ENCODE results near the gene ZNF326.
"Not testable (repeated sequence)": the region's sequence is repeated elsewhere in the genome, so short reads cannot be mapped to it uniquely, and the experiment has no call there.

ZNF326 gene

DNA sequence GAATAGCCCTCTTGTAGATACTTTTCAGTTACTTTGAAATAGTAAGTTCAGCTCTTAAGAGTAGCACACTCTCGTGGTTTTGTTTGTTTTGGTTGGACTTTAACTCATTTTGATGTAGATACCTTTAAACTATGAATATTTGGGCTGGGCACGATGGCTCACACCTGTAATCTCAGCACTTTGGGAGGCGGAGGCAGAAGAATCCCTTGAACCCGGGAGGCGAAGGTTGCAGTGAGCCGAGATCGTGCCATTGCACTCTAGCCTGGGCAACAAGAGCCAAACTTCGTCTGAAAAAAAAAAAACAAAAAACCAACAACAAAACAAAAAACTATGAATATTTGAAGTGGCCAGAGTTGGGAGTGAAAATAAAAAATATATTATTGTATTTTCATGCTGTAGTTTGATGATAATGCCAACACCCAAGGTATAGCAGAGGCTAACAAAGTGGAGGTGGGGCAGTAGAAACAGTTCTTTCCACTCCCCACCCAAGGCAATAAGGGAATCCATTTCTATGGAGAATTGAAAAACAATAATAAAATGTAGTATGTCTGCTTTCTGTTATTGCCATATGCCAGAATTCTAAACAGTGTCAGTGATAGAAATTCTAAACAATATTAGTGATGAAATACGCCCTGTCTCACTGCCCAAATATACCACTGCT lies 1.7 kb downstream of the ZNF326 start:
- no peak for DNase-seq (ENCODE audit: low read depth in 2 of 2)

- not testable (repeated sequence) for DNase-seq (ENCODE audit: low read depth in 2 of 2)
Observed at GRCh38 chr1:89997152-89997551, 2.2 kb downstream of the ZNF326 start.

GRCh38 chr1:89998306-89998705 lies 3.4 kb downstream of the ZNF326 start:
- no peak for DNase-seq (ENCODE audit: low read depth in 2 of 2)

DNA sequence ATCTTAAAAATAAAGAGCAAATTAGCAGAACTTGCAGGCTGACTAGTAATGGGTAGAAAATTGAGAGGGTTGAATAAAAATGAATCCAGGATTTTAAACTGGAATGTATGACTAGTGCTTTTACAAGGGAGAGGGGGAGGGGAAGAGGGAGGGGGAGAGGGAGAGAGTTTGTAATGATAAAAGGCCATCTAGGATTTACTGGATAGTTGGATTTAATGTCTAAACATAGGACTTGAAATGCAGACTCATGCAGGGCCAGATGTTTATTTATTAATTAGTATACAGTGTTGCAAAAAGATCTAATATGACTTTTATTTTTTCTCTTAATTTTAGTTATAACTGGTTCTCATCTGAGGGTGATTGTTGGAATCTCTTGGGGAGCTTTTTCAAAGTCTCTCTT lies 4.3 kb downstream of the ZNF326 start:
- DNase-seq (ENCODE audit: low read depth in 2 of 2) = no peak

DNA sequence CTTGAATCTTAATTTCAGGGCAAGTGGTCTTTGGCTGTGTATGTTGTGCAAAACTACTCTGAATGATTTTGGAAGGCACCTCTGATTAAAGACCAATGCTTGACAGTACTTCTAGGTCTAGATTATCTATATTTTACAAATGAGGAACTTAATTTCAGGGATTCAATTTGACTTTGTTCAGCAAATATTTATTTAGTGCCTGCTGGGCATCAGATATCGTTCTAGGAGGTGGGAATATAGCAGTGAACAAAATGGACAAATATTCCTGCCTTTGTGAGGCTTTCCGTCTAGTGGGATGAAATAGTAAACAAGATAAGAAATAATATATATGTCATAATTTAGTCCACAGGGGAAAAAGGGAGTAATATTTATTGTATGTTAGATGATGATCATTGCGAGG lies 4.7 kb downstream of the ZNF326 start:
- DNase-seq (ENCODE audit: low read depth in 2 of 2) = no peak

- DNase-seq (ENCODE audit: low read depth in 2 of 2) = no peak
Observed at GRCh38 chr1:90000934-90001676, 6.2 kb downstream of the ZNF326 start.

DNA sequence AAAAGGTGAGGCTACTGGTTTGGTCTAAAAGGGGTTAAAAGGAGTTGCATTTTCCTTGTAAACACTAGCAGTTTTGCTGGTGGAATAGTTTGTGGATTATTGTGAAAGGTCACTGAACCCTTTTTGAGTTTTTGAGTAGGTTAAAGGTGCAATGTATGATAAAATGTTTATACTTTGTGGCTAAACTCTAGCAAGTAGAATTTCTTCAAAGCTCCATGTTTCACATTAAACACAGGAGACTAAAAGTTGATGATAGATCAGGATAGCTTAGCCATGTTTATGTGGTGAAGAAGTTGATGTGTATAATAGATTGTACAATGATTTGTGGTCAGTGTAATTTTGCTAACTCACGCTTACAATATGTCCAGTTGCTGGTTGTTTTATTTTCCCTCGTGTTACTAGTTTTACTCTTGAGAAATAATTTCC lies 13.1 kb downstream of the ZNF326 start:
- no peak for DNase-seq (ENCODE audit: low read depth in 2 of 2)

DNA sequence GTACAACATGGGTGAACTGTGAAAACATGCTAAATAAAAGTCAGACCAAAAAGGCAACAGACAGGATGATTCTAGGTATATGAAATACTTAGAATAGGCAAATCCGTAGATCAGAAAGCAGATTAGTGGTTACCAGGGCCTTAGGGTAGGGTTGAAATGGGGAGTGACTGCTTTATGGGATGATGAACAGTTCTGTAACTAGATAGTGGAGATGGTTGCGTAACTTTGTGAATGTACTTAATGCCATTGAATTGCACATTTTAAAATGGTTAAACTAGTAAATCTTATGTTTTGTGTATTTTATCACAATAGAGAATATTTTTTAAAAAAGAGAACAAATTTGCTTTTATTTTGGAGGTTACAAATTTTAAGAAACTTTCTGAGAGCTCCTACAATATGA lies 17.4 kb downstream of the ZNF326 start:
- no peak for DNase-seq (ENCODE audit: low read depth in 2 of 2)

DNA sequence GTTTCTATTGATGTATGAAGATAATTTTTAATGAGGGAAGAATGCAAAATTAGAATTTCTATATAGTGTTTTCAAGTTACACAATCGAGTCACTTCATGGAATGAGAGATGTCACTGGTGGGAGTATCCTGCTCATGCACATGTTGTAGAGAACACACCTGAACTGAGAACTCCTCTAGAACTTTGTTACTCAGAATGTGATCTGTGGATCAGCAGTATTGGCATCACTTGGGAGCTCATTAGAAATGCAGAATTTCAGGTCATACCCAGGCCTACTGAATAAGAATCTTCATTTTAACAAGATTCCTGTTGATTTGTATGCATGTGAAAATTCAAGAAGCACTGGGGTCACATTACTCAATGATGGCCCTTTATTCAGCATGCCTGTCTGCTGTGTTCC lies 28.8 kb downstream of the ZNF326 start:
- DNase-seq (ENCODE audit: low read depth in 2 of 2) = no peak

DNA sequence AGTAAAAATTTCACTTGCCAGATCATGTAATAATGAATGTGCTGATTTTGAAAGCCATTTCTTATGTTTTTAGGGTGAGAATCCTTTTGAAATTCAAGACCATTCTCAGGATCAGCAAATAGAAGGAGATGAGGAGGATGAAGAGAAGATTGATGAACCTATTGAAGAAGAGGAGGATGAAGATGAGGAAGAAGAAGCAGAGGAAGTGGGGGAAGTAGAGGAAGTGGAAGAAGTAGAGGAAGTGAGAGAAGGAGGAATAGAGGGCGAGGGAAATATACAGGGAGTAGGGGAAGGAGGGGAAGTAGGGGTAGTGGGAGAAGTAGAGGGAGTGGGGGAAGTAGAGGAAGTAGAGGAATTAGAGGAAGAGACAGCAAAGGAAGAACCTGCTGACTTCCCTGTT lies 32.4 kb downstream of the ZNF326 start:
- DNase-seq (ENCODE audit: low read depth in 2 of 2) = no peak

GRCh38 chr1:90039652-90040051 lies 44.7 kb downstream of the ZNF326 start:
- no peak for DNase-seq (ENCODE audit: low read depth in 2 of 2)

DNA sequence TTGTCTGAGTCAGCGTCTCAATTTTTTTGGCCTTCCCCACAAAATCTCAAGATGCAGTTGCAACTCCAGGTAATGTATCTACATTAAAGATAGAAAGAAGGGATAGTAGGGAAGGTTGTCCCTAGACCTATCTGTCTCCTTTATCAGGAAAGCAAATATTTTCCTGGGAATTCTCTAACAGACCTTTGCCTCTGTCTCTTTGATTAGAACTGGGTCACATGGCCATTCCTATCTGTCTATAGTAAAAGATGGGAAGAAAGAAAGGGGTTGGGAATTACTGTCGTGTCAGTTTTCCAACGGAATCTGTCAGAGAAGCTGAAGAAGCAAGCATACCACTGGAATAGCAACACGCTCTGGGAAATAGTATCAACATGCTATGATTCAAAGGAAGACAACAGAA lies 48.7 kb downstream of the ZNF326 start:
- DNase-seq (ENCODE audit: low read depth in 2 of 2) = no peak

GRCh38 chr1:90044346-90044745 lies 49.4 kb downstream of the ZNF326 start:
- DNase-seq (ENCODE audit: low read depth in 2 of 2) = no peak

GRCh38 chr1:90045853-90046563 lies 51.1 kb downstream of the ZNF326 start:
- DNase-seq (ENCODE audit: low read depth in 2 of 2) = no peak

- no peak for DNase-seq (ENCODE audit: low read depth in 2 of 2)
Observed at GRCh38 chr1:90046635-90047034, 51.7 kb downstream of the ZNF326 start.

DNA sequence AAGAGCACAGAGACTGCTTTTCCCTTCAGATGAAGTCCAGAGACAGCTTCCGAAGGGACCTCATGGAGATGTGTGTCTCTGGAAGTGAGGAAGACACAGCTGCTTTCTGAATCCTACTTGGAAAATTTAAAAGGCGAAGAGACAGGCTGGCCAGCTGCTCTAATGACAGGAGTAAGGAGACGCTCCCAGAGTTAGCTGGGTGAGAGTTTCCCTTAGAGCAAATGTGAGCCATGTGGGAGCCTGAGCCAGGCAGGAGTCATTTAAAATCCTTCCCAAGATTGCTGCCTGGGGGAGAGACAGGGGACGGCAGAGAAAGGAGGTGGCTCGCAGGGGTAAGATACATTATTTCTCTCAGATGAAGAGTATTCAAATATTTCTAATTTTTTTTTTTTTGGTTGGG lies 53.1 kb downstream of the ZNF326 start:
- no peak for DNase-seq (ENCODE audit: low read depth in 2 of 2)

- DNase-seq (ENCODE audit: low read depth in 2 of 2) = not testable (repeated sequence)
Observed at GRCh38 chr1:90062700-90063643, 68.1 kb downstream of the ZNF326 start.

- not testable (repeated sequence) for DNase-seq (ENCODE audit: low read depth in 2 of 2)
Observed at GRCh38 chr1:90064109-90064508, 69.2 kb downstream of the ZNF326 start.

DNA sequence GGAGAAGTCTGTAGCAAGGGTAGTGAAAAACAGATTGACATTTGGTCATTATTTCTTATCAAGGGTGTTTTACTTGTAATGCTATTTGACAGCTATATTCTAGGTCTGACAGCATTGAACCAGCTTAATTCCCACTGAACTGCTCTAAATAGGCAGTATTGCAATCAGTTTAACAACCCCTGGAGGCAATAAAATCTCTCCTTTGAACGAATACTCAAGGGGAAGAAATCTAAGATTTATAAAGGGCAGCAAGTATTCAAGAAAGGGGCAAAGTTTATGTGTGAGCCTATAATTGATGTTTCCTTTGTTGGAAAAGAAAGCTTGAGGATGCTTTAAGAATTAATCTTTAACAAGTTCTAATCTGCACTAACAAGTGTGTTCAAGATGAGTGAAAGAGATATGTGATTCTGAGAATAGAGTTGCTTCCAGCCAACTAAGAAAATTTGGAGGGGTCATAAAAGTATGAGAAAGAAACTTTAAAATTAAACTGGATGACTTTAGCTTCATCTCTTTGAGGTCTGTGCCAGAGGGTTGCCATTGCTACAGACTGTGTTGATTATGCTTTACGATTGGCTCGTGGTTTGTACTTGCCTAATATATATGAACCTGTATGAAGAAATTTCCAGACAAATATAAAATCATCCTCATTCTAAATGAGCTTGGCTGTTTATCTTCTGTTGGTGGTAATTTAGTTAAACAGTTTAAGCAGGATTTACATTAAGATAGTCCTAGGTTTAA lies 72.5 kb downstream of the ZNF326 start:
- no peak for DNase-seq (ENCODE audit: low read depth in 2 of 2)

DNA sequence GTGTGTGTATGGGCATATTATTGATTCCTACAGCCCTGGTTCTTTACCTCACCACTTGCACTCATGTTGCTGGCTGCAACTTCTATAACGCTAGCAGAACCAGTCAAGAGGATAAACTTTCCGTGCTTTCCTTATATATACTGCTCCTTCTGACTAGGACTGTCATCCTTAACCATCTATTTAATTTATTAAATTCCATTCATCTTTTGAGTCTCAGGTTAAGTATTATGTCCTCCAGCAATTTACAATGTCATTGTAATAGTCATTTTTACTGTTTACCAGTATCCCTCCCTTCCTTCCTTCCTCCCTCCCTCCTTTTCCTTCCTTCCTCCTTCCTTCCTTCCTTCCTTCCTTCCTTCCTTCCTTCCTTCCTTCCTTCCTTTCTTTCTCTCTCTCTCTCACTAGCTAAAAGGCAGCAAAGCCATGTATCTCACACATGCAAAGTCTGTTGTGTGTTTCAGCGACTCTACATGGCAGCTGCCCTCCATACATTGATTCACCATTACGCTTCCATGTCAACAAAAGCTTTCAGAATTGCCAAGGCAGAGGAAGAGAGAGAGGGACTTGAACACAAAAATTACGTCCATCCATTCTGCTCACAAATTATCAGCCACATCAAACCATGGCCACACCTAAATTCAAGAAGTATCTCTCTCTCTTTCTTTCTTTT lies 73.8 kb downstream of the ZNF326 start:
- no peak for DNase-seq (ENCODE audit: low read depth in 2 of 2)

Data from stimulated activated CD8-positive, alpha-beta memory T cell treated with anti-CD3 and anti-CD28 coated beads, Interleukin-15, amount 100 ng/mL, for 48 hours (primary cell).